SH-SY5Y (cell line): ENCODE results near the gene MSL1.

Source experiments
- GATA2 ChIP-seq: IDR thresholded peaks from 2 replicates; pipeline ENCODE4 v1.6.1; 2011; ENCODE audit warnings: mild to moderate bottlenecking, low read depth, low read length
- GATA3 ChIP-seq: IDR thresholded peaks from 2 replicates; pipeline ENCODE4 v1.6.1; 2011; ENCODE audit warnings: low read depth, mild to moderate bottlenecking, low read length, moderate library complexity

The MSL1 gene

DNA sequence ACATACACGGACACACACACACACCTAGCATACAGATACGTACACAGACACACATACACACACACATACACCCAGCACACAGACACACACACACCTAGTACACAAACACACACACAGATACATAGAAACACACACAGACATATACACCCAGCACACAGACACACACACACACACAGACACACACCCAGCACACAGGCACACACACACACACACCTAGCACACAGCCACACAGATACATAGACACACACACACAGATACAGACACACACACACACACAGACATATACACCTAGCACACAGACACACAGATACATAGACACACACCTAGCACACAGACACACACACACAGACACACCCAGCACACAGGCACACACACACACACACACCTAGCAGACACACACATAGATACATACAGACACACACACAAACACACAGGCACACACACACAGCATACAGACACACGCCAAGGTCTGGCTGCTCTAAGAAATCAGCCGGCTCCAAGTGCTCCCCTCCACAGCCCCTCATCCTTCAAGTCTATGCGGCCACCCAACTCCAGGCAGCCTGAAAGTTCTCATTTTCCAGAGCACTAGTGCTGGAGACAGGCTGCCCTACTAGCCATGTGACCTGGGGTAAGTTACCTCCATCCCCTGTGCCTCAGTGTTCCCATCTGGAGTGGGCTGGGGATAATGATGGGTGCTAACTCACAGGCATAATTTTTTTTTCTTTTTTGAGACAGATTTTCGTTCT lies 34.5 kb upstream of the MSL1 start:
- TF ChIP-seq GATA3 (no peak), GATA2 (no peak)

DNA sequence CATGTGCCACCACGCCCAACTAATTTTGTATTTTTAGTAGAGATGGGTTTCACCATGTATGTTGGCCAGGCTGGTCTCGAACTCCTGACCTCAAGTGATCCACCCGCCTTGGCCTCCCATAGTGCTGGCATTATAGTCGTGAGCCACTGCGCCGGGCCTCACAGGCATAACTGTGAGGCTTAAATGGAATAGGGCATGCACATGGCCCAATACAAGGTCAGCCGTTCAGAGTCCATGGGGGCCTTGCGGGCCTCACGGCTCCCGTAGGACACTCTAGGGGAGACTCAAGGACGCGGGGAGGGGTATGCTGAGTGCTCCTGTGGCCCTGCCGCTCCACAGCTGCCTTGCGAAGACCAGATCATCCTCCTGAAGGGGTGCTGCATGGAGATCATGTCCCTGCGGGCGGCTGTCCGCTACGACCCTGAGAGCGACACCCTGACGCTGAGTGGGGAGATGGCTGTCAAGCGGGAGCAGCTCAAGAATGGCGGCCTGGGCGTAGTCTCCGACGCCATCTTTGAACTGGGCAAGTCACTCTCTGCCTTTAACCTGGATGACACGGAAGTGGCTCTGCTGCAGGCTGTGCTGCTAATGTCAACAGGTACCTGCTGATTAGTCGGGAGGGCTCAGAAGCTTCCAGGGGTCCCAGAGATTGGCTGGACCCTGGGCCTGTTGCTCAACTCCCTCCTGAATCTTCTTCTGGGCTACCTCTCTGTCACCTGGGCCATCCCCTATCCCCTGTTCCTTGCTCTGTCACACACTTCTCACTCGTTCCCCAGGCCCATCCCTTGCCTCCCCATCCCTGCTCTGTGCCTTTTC lies 33.7 kb upstream of the MSL1 start:
- TF ChIP-seq GATA3 = no peak
- no peak for TF ChIP-seq GATA2

DNA sequence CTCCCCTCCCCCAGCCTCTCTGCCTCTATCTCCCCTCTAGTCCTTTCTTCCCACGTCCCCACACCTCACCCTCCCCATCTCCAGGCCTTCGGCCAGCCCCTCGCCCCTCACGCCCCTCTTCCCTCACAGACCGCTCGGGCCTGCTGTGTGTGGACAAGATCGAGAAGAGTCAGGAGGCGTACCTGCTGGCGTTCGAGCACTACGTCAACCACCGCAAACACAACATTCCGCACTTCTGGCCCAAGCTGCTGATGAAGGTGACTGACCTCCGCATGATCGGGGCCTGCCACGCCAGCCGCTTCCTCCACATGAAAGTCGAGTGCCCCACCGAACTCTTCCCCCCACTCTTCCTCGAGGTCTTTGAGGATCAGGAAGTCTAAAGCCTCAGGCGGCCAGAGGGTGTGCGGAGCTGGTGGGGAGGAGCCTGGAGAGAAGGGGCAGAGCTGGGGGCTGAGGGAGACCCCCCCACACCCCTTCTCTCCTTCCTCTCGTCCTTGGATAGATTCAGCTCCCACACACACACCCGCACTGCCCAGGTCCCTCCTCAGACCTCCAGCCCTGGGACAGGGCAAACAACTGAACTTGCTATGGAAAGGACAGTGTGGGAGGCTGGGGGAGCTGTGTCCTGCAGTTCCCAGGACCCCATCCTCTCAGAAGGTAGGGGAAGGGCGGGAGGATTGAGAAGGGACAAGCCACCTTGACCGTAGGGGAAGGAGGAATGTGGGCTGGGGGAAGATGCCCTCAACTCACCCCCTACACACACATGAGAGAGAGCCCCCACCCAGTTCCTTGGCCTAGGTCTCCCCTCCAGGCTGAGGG lies 32.5 kb upstream of the MSL1 start:
- TF ChIP-seq GATA2 (no peak), GATA3 (no peak)

DNA sequence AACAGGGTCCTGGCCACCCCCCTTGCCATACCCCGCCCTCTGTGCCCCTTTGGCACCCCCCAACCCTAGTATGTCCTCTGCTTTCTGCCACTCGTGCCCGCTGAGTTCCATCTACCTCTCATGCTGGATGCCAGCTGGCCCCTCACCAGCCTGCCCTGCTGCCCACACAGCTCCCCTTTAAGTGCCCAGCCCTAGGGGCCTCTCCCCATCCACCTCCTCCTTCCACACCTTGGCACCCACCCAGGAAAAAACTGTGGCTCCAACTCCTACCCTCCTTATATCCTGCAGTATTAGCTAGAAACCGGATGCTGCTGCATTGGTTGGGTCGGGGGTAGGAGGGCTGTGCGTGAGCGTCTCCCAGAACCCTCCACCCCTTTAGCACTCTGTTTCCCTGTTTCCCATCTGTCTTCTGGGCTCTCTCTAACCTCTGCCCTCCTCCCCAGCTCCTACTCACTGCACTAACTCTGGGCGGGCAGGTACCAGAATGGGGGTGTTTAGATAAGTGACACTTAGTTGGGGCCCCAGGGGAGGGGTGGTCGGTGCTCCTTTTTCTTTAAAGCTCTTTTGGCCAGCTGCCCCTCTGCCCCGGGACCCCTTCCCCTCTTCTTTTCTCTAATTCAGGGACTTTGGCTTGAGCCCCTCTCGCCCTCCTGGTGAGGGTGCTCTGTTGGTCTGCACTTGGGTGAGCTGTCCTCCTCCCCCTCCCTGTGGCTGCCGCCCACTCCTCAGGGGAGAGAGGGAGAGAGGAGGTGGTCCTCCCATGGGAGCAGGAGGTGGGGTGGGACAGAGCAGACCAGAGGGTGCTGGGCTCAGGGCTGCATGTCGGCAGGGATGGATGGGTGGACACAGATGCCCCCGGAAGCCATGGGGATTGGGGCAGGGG lies 31.3 kb upstream of the MSL1 start:
- TF ChIP-seq GATA3 (no peak), GATA2 (no peak)

DNA sequence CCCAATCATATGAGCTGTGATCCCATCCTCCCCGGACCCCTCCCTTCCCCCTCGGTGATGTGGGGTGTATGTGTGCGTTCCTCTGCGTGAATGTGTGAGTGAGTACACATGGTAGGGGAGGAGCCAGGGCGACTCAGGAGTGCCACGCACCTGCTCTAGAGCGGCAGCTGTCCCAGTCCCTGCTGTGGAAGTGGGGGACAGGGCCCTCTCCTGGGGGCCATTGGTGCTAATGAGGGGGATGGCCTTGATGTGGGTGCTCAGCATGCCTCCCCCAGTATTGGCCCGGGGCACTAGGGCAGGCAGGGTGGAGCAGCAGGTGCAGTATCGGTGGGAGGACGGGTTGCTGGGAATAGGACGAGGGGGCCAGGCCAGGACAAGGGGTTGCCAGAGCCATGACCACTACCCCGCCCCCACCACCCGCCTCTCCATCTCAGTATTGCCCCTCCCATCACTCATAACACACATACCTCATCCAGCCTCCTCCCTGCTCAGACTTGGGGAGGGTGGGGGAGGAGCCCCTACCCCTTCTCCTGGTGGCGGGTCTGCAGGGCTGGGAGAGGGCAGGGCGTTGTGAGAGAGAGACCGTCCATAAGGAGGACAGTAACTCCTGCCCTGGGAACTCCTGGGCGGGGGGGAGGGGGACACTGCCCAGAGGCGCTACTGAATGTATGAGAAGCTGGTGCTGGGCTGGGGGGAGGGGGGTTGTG lies 29.9 kb upstream of the MSL1 start:
- TF ChIP-seq GATA3 = no peak
- no peak for TF ChIP-seq GATA2

DNA sequence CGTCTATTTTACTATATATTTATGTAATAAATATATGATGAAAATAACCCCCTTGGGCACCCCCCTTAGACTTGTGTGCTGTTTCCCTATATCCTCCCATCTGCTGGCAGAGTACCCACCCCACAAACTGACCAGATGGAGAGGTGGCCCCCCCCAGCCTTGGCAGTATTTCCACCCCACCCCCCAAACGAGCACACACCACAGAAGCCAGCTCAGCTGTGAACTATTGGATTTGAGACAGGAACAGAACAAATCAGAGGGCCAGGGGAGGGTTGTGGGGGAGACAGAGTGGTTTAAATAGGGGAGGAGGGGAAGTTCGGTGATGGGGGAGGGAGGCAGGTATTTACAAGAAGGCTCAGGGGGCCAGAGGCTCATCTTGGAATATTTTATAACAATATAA lies 29.2 kb upstream of the MSL1 start:
- TF ChIP-seq GATA3 (no peak), GATA2 (no peak)

DNA sequence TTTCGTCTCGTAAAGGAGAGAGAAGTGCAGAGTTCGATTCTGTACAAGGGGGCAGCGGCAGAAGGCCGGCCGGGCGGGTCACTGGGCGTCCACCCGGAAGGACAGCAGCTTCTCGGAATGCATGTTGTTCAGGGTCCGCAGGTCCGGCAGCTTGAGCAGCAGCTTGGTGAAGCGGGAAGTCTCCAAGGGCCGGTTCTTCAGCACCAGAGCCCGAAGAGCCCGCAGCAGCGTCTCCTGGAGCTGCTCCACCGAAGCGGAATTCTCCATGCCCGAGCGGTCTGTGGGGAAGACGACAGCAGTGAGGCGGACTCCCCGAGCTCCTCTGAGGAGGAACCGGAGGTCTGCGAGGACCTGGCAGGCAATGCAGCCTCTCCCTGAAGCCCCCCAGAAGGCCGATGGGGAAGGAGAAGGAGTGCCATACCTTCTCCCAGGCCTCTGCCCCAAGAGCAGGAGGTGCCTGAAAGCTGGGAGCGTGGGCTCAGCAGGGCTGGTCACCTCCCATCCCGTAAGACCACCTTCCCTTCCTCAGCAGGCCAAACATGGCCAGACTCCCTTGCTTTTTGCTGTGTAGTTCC lies 28.7 kb upstream of the MSL1 start:
- no peak for TF ChIP-seq GATA2
- no peak for TF ChIP-seq GATA3

DNA sequence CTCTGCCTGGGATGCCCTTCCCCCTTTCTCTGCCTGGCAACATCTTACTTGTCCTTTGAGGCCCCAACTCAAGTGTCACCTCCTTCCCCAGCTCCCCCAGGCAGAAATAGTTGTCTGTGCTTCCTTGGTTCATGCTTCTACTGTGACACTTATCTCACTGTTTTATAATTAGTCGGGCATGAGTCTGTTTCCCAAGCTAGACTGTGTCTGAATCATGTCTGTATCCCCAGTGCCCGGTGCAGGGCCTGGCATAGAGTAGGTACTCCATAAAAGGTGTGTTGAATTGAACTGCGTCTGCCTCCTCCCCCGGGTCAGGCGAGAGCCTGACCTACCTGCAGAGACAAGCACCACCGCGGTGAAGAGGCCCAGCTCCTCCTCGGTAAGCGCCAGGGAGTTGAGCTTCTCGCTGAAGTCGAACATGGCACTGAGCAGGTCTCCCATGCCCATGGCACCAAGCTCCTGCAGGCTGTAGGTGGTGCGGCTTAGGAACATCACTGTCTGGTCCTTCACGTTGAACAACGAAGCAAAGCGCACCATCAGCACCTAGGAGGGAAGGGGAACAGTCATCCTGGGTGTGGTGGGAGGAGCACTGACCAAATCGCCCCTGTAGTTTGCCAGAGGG lies 28.1 kb upstream of the MSL1 start:
- TF ChIP-seq GATA3 = no peak

DNA sequence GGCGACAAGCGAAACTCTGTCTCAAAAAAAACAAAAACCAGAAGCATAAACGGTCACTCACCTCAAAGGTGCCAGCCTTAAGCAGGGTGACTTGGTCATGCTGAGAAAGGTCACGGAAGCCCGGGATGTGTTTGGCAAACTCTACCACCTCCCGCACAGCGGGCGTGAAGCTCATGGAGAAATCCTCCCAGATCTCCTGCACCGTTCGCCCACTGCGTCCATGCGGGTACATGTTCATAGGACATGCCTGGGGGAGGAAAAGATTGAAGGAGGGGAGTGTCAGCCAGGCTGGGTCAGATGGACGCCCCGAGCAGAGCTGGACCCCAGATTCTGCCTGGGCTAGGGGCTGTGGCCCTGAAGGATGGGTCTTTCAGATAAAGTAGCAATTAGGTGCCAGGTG lies 26.9 kb upstream of the MSL1 start:
- no peak for TF ChIP-seq GATA3
- TF ChIP-seq GATA2 = no peak

DNA sequence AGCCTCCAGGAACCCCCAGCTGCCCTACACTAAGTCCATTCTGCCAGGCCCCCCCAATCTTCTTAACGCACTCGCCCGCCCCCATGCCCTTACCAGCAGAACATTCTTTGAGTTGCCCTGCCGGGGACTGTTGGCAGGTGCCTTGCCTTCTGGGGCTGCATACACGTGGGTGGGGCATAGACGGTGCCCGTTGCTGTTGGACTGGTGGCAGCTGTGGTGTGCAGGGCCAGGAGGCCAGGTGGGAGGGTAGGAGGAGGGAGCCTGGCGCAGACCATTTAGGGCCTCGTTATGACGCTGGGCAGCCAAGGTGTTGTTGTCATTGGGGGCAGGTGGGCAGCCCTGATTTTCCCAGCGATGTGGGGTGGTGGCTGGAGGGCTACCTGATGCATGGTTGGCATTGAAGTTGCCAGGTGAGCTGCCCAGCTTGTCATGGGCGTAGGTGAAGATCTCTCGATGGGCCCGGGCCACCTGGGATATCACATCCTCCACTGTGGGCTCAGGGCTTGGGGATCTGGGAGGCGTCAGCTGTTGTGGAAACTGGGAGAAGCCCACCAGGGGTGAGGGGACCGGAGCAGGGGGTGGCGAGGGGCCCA lies 26.3 kb upstream of the MSL1 start:
- no peak for TF ChIP-seq GATA3
- no peak for TF ChIP-seq GATA2

DNA sequence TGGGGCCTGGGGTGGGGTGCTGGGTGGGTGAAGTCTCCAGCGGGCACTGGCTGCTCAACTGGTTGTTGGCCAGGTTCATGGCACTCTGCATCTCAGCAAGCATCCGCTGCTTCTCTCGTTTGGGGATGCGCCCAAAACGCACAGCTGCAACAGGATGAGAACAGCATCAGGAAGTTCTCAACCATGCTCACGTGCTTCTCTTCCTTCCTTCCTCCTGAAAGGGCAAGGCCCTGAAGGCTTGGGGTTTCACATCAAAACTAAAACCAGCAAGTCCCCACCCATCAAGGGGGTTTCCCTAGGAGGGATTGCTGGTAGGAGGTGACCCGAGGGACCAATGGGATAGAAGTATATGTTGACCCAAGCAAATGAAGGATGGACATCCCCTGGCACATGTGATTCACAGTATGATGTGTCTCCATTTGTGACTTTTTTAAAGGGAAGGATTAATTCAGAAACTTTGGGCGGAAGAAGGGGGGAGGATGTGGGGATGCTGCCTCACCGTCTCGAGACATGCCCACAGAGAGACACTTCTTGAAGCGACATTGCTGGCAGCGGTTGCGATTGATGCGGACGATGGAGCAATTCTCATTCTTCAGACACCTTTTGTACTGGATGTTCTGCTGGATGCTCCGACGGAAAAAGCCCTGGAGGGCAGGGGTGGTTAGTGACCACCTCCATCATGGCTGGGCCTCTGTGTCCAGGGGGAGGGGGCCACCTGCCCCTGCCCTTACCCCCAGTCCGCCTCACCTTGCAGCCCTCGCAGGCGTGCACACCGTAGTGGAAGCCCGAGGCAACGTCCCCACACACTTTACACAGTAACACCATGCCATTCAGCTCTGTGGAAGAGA lies 25.6 kb upstream of the MSL1 start:
- TF ChIP-seq GATA2 (no peak), GATA3 (no peak)
